A673 (cell line): ENCODE data around the gene ZC3H12A. TPM values are rescaled to one million over a fixed set of nuclear protein-coding genes. Genes with fewer than 3 reads are reported as not detected.
A peak's percentile ranks its signal among the peaks of the same experiment; 100 is the strongest.

Experiments
- BruUV-seq: library from RNA; stranded (reverse); fragments of 400-500 nt; replicated peaks from 2 replicates; lab custom pipeline; 2021; lab: Mats Ljungman, UMichigan
- CTCF ChIA-PET: fragments of 300-600 bp; sonication (Branson Sonifier 250); formaldehyde crosslinking; loops from one replicate; lab custom pipeline; 2022; ENCODE audit warnings: antibody characterized with exemption; lab: Charles Lee
- POLR2A ChIA-PET: fragments of 300-600 bp; sonication (Branson Sonifier 250); formaldehyde crosslinking; loops from one replicate; lab custom pipeline; 2022; ENCODE audit warnings: antibody characterized with exemption; ENCODE audit not compliant: low non-redundant PET; lab: Charles Lee
- DNase-seq: peaks from one replicate; pipeline ENCODE4 v3.0.0-alpha.2; 2015; ENCODE audit warnings: low spot score
- H3K27ac ChIP-seq: fragments of 200-600 bp; sonication (generic); 2 replicates; pipeline ENCODE4 v1.5.1; 2016; ENCODE audit warnings: mixed run types, low read depth, mild to moderate bottlenecking, mixed read lengths, antibody characterized with exemption, low read length; ENCODE audit not compliant: poor library complexity, severe bottlenecking
- H3K27me3 ChIP-seq: fragments of 200-600 bp; sonication (generic); replicated peaks from 2 replicates; pipeline ENCODE4 v1.6.1; 2017; ENCODE audit warnings: mixed run types, low read depth, mild to moderate bottlenecking, mixed read lengths, antibody characterized with exemption, low read length; ENCODE audit not compliant: insufficient read depth, poor library complexity
- H3K36me3 ChIP-seq: fragments of 200-600 bp; sonication (generic); 2 replicates; pipeline ENCODE4 v1.6.1; 2016; ENCODE audit warnings: mixed run types, mild to moderate bottlenecking, mixed read lengths, antibody characterized with exemption, low read length; ENCODE audit not compliant: insufficient read depth, poor library complexity, severe bottlenecking
- H3K4me1 ChIP-seq: fragments of 200-600 bp; sonication (generic); 2 replicates; pipeline ENCODE4 v1.6.1; 2017; ENCODE audit warnings: mixed run types, mild to moderate bottlenecking, mixed read lengths, antibody characterized with exemption, low read length; ENCODE audit not compliant: insufficient read depth, poor library complexity, severe bottlenecking
- H3K4me3 ChIP-seq: fragments of 200-600 bp; sonication (generic); 2 replicates; pipeline ENCODE4 v1.5.1; 2016; ENCODE audit warnings: low read depth, mixed run types, mild to moderate bottlenecking, mixed read lengths, low read length; ENCODE audit not compliant: poor library complexity, severe bottlenecking
- H3K9me3 ChIP-seq: fragments of 200-600 bp; sonication (generic); 2 replicates; pipeline ENCODE4 v1.6.1; 2016; ENCODE audit warnings: mixed run types, low read depth, mild to moderate bottlenecking, mixed read lengths, antibody characterized with exemption, low read length; ENCODE audit not compliant: poor library complexity, severe bottlenecking
- EZH2 ChIP-seq: fragments of 200-600 bp; sonication (generic); IDR thresholded peaks from 2 replicates; pipeline ENCODE4 v1.6.1; 2017; ENCODE audit warnings: borderline replicate concordance, low read depth, mild to moderate bottlenecking, mixed read lengths, antibody characterized with exemption, low read length; ENCODE audit not compliant: poor library complexity, severe bottlenecking
- intact Hi-C: fragments of 100-400 bp; cut with micrococcal nuclease; formaldehyde crosslinking; loops from one replicate; pipeline ENCODE4 v1.10.0; 2022; ENCODE audit not compliant: unreplicated experiment
- total RNA-seq: library from RNA; stranded (reverse); gene quantifications from 2 replicates; pipeline ENCODE4 v1.2.3, GENCODE V29; 2021
- TF ChIP-seq, protein P1 (sequence below): fragments of 300-800, 200-600 bp; sonication (generic); conservative IDR thresholded peaks from 2 replicates; pipeline ENCODE4 v1.5.1; 2017; ENCODE audit warnings: low read depth, mild to moderate bottlenecking, antibody characterized with exemption, low read length, moderate library complexity, mixed read lengths

Gene ZC3H12A
- total RNA-seq, 1 experiment from 2014 or later = 5.4 TPM

- no peaks in the 10 kb centered on the region for H3K4me1 ChIP-seq
- no peak overlapping the region for H3K27ac ChIP-seq
- TF ChIP-seq, protein P1, sequence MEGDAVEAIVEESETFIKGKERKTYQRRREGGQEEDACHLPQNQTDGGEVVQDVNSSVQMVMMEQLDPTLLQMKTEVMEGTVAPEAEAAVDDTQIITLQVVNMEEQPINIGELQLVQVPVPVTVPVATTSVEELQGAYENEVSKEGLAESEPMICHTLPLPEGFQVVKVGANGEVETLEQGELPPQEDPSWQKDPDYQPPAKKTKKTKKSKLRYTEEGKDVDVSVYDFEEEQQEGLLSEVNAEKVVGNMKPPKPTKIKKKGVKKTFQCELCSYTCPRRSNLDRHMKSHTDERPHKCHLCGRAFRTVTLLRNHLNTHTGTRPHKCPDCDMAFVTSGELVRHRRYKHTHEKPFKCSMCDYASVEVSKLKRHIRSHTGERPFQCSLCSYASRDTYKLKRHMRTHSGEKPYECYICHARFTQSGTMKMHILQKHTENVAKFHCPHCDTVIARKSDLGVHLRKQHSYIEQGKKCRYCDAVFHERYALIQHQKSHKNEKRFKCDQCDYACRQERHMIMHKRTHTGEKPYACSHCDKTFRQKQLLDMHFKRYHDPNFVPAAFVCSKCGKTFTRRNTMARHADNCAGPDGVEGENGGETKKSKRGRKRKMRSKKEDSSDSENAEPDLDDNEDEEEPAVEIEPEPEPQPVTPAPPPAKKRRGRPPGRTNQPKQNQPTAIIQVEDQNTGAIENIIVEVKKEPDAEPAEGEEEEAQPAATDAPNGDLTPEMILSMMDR = no peak
- TF ChIP-seq EZH2 = no peak
- H3K36me3 ChIP-seq = peaks cover 63% of the 10 kb centered on the region
- H3K9me3 ChIP-seq = no peaks in the 10 kb centered on the region
- POLR2A ChIA-PET = no interaction called here
- DNase-seq = no peak
- BruUV-seq = no TSS peak
- CTCF ChIA-PET = no interaction called here
- no peaks in the 10 kb centered on the region for H3K27me3 ChIP-seq
- intact Hi-C loops = no loop called here
- no peak overlapping the region for H3K4me3 ChIP-seq
Measured at GRCh38 chr1:37506740-37507139, 32.4 kb downstream of the ZC3H12A start.

DNA sequence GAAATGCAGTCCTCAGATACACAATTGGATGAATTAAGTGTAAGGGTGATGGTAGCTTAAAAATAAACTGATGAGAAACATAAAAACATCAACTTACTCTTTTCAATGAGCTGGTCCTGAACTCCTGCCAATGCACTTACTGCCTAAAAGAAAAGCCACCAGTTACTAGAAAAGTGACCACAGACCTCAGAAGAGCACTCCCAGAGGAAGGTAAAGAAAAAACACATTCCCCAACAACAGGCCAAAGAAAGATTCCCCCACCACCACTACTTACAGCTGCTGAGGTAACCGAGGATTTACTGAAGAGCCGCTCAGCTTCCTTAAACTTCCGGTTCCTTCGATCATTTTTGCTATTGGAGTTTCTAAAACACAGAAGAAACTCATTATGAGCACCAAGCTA lies 34.8 kb downstream of the ZC3H12A start:
- TF ChIP-seq, protein P1 = peak; percentile 32; the same call in 1 of the 2 replicates
- TF ChIP-seq EZH2 = no peak
- no TSS peak for BruUV-seq
- POLR2A ChIA-PET = no interaction called here
- intact Hi-C loops = no loop called here
- peak; percentile 33 for DNase-seq
- Histone ChIP-seq H3K4me1 (no peaks in the 10 kb centered on the region), H3K27me3 (no peaks in the 10 kb centered on the region), H3K27ac (no peak overlapping the region), H3K4me3 (no peak overlapping the region), H3K9me3 (no peaks in the 10 kb centered on the region), H3K36me3 (peaks cover 65% of the 10 kb centered on the region)
- CTCF ChIA-PET = interaction anchor here (0.8 kb wide), 1 partner anchor 37 kb away, joined by 3 read pairs; no protein-coding TSS in a partner anchor

DNA sequence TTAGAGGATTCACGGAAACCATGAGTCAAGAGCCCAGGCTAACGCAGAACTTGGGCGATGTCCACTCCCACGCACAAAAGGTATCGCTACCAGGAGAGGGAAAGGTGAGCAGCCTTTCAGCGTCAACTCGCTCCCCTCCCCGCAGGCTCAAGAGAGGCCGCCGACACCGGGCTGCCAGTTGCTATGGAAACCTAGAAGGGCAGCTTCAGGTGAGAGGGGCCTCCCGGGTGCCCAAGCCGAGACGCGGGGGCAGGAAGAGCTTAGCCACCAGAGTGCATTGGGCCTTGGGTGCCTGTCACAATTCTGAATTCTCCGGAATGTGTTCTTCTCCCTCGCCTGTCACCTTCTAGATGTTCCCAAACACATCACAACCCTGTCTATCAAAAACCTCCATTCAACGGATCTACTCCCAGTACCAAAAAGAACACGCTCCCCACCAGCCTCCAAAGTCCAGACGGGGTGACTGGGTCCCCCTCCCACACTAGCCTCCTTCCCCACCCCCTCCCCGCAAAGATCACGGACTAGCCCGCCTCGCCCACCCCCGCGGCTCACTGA lies 39.5 kb downstream of the ZC3H12A start:
- POLR2A ChIA-PET = interaction anchor here (0.6 to 0.7 kb wide), 3 partner anchors 65 to 660 kb away, joined by 3 to 15 read pairs (median 7); no protein-coding TSS in a partner anchor
- Histone ChIP-seq H3K4me1 (no peaks in the 10 kb centered on the region), H3K9me3 (no peaks in the 10 kb centered on the region), H3K36me3 (peaks cover 29% of the 10 kb centered on the region), H3K27me3 (no peaks in the 10 kb centered on the region), H3K27ac (peak overlapping the region; percentile 92), H3K4me3 (peak overlapping the region; percentile 99)
- intact Hi-C loops = no loop called here
- TF ChIP-seq EZH2 = no peak
- peak; percentile 17 for DNase-seq
- BruUV-seq = no TSS peak
- CTCF ChIA-PET = interaction anchor here (0.5 to 1.2 kb wide), 7 partner anchors 11 to 1512 kb away, joined by 3 to 19 read pairs (median 4); partner anchors contain the start of gene NDUFS5
